Trophoblast cell (in vitro differentiated cells and primary cell): ENCODE data around the gene CLEC16A.

ENCODE experiments used
- DNase-seq, 2 donors: peaks; one replicate each; pipeline ENCODE4 v3.0.0-alpha.2; 2016
- H2AFZ ChIP-seq: 2 replicates; pipeline ENCODE4 v1.6.1; 2013; ENCODE audit warnings: low read length, moderate library complexity, mild to moderate bottlenecking; ENCODE audit not compliant: insufficient read depth, poor library complexity
- H2AK5ac ChIP-seq: 2 replicates; pipeline ENCODE4 v1.6.1; 2013; ENCODE audit warnings: mild to moderate bottlenecking, low read length
- H2BK120ac ChIP-seq: 2 replicates; pipeline ENCODE4 v1.6.1; 2013; ENCODE audit warnings: low read length, mild to moderate bottlenecking, moderate library complexity; ENCODE audit not compliant: insufficient read depth, poor library complexity
- H2BK12ac ChIP-seq: 2 replicates; pipeline ENCODE4 v1.6.1; 2013; ENCODE audit warnings: mild to moderate bottlenecking, low read length, moderate library complexity
- H2BK5ac ChIP-seq: 2 replicates; pipeline ENCODE4 v1.6.1; 2013; ENCODE audit warnings: low read length, low read depth, moderate library complexity, mild to moderate bottlenecking; ENCODE audit not compliant: poor library complexity
- H3K14ac ChIP-seq: 2 replicates; pipeline ENCODE4 v1.6.1; 2013; ENCODE audit warnings: mild to moderate bottlenecking, low read length
- H3K18ac ChIP-seq: 2 replicates; pipeline ENCODE4 v1.6.1; 2013; ENCODE audit warnings: mild to moderate bottlenecking, low read length
- H3K23ac ChIP-seq: 2 replicates; pipeline ENCODE4 v1.6.1; 2013; ENCODE audit warnings: low read length
- H3K27ac ChIP-seq: 2 replicates; pipeline ENCODE4 v1.5.1; 2013; ENCODE audit warnings: low read depth, mild to moderate bottlenecking, inconsistent platforms, low read length, moderate library complexity
- H3K27me3 ChIP-seq: 2 replicates; pipeline ENCODE4 v1.6.1; 2013; ENCODE audit warnings: inconsistent platforms, mild to moderate bottlenecking, low read length, moderate library complexity; ENCODE audit not compliant: insufficient read depth
- H3K36me3 ChIP-seq, 2 experiments: 1 replicate in 1 of 2; 2 replicates in 1 of 2; pipeline ENCODE4 v1.6.1; 2013; ENCODE audit warnings: low read length in 2 of 2, mild to moderate bottlenecking in 2 of 2, moderate library complexity in 1 of 2; ENCODE audit not compliant: insufficient read depth in 2 of 2, control insufficient read depth in 1 of 2
- H3K4ac ChIP-seq: 2 replicates; pipeline ENCODE4 v1.6.1; 2013; ENCODE audit warnings: low read depth, mild to moderate bottlenecking, low read length, moderate library complexity
- H3K4me1 ChIP-seq, 2 experiments: 1 replicate in 1 of 2; 2 replicates in 1 of 2; pipeline ENCODE4 v1.6.1; 2013; ENCODE audit warnings: low read length in 2 of 2, mild to moderate bottlenecking in 2 of 2, moderate library complexity in 1 of 2; ENCODE audit not compliant: insufficient read depth in 2 of 2, control insufficient read depth in 1 of 2
- H3K4me2 ChIP-seq: 2 replicates; pipeline ENCODE4 v1.6.1; 2013; ENCODE audit warnings: inconsistent platforms, mild to moderate bottlenecking, low read length, moderate library complexity
- H3K4me3 ChIP-seq: 2 replicates; pipeline ENCODE4 v1.5.1; 2013; ENCODE audit warnings: mild to moderate bottlenecking, low read depth, low read length, inconsistent platforms
- H3K79me1 ChIP-seq: one replicate; pipeline ENCODE4 v1.6.1; 2013; ENCODE audit warnings: low read length
- H3K79me2 ChIP-seq: 2 replicates; pipeline ENCODE4 v1.6.1; 2013; ENCODE audit warnings: low read length, mild to moderate bottlenecking; ENCODE audit not compliant: control insufficient read depth, insufficient read depth, poor library complexity
- H3K9ac ChIP-seq: 2 replicates; pipeline ENCODE4 v1.6.1; 2013; ENCODE audit warnings: mild to moderate bottlenecking, low read length
- H3K9me3 ChIP-seq: 2 replicates; pipeline ENCODE4 v1.6.1; 2013; ENCODE audit warnings: low read depth, mild to moderate bottlenecking, control low read depth, inconsistent platforms, low read length; ENCODE audit not compliant: insufficient read depth
- H4K12ac ChIP-seq: 2 replicates; pipeline ENCODE4 v1.6.1; 2013; ENCODE audit warnings: low read depth, mild to moderate bottlenecking, low read length, moderate library complexity
- H4K8ac ChIP-seq: 2 replicates; pipeline ENCODE4 v1.6.1; 2013; ENCODE audit warnings: low read depth, mild to moderate bottlenecking, low read length, moderate library complexity
- H4K91ac ChIP-seq: one replicate; pipeline ENCODE4 v1.6.1; 2013; ENCODE audit warnings: low read depth, mild to moderate bottlenecking, low read length, moderate library complexity
- WGBS: extraction: QIAGEN DNeasy Blood & Tissue Kit; methylation state at CpG from one replicate; pipeline ENCODE4 v1.1.7; 2013; ENCODE audit warnings: missing lambda C conversion rate; ENCODE audit not compliant: insufficient read length, insufficient coverage; ENCODE audit errors: extremely low coverage; 5-methylcytosine and 5-hydroxymethylcytosine counted together

Gene CLEC16A

GRCh38 chr16:10930755-10931093 lies 13.6 kb upstream of the CLEC16A start:
- Histone ChIP-seq H4K12ac (no peak overlapping the region), H2AK5ac (no peak overlapping the region), H2BK120ac (no peak overlapping the region), H2BK5ac (no peak overlapping the region), H3K79me2 (no peaks in the 10 kb centered on the region), H3K9ac (no peak overlapping the region), H3K9me3 (peaks cover 2% of the 10 kb centered on the region), H3K4ac (no peak overlapping the region), H3K36me3 (peaks cover 32 to 38% of the 10 kb centered on the region in 2 experiments), H3K14ac (no peak overlapping the region), H3K4me2 (no peak overlapping the region), H3K23ac (no peak overlapping the region), H3K27me3 (no peaks in the 10 kb centered on the region), H3K79me1 (peaks cover 10% of the 10 kb centered on the region), H2BK12ac (no peak overlapping the region), H3K18ac (no peak overlapping the region), H3K4me3 (no peak overlapping the region), H4K91ac (no peak overlapping the region), H3K4me1 (peaks cover 17 to 21% of the 10 kb centered on the region in 2 experiments), H3K27ac (no peak overlapping the region), H4K8ac (no peak overlapping the region), H2AFZ (no peak overlapping the region)
- no peak for DNase-seq
- no CpG with 5 or more reads among the region's 2 CpGs for whole genome bisulfite sequencing

GRCh38 chr16:10931134-10931533 lies 13.2 kb upstream of the CLEC16A start:
- no peaks in the 10 kb centered on the region for H3K79me2 ChIP-seq
- H3K23ac ChIP-seq = no peak overlapping the region
- no peak overlapping the region for H3K4me3 ChIP-seq
- H3K36me3 ChIP-seq = peaks cover 28 to 34% of the 10 kb centered on the region in 2 experiments
- no peak overlapping the region for H3K4ac ChIP-seq
- no peaks in the 10 kb centered on the region for H3K27me3 ChIP-seq
- no peak overlapping the region for H2BK5ac ChIP-seq
- no peak overlapping the region for H3K27ac ChIP-seq
- no peak overlapping the region for H2AFZ ChIP-seq
- H3K79me1 ChIP-seq = peaks cover 10% of the 10 kb centered on the region
- no CpG with 5 or more reads among the region's 7 CpGs for WGBS
- H2AK5ac ChIP-seq = no peak overlapping the region
- H2BK120ac ChIP-seq = no peak overlapping the region
- no peak overlapping the region for H3K14ac ChIP-seq
- no peak overlapping the region for H3K18ac ChIP-seq
- H2BK12ac ChIP-seq = no peak overlapping the region
- peaks cover 2% of the 10 kb centered on the region for H3K9me3 ChIP-seq
- DNase-seq = no peak
- no peak overlapping the region for H4K8ac ChIP-seq
- H3K4me2 ChIP-seq = no peak overlapping the region
- no peak overlapping the region for H4K91ac ChIP-seq
- peaks cover 17 to 21% of the 10 kb centered on the region in 2 experiments for H3K4me1 ChIP-seq
- no peak overlapping the region for H3K9ac ChIP-seq
- H4K12ac ChIP-seq = no peak overlapping the region

- DNase-seq = no peak
- H4K91ac ChIP-seq = no peak overlapping the region
- no peak overlapping the region for H2AFZ ChIP-seq
- H4K8ac ChIP-seq = no peak overlapping the region
- no peak overlapping the region for H4K12ac ChIP-seq
- no peak overlapping the region for H2BK12ac ChIP-seq
- no peak overlapping the region for H3K18ac ChIP-seq
- H3K4me2 ChIP-seq = no peak overlapping the region
- WGBS = no CpG with 5 or more reads among the region's 11 CpGs
- peaks cover 17 to 23% of the 10 kb centered on the region in 2 experiments for H3K4me1 ChIP-seq
- H2BK5ac ChIP-seq = no peak overlapping the region
- H3K23ac ChIP-seq = no peak overlapping the region
- H3K9ac ChIP-seq = no peak overlapping the region
- H3K79me2 ChIP-seq = no peaks in the 10 kb centered on the region
- H3K27ac ChIP-seq = no peak overlapping the region
- no peak overlapping the region for H2BK120ac ChIP-seq
- H3K36me3 ChIP-seq = peaks cover 26 to 30% of the 10 kb centered on the region in 2 experiments
- no peak overlapping the region for H3K4ac ChIP-seq
- H3K4me3 ChIP-seq = no peak overlapping the region
- H3K27me3 ChIP-seq = no peaks in the 10 kb centered on the region
- H2AK5ac ChIP-seq = no peak overlapping the region
- H3K79me1 ChIP-seq = peaks cover 10% of the 10 kb centered on the region
- H3K14ac ChIP-seq = no peak overlapping the region
- peaks cover 2% of the 10 kb centered on the region for H3K9me3 ChIP-seq
Observed at GRCh38 chr16:10931977-10932632, 12.3 kb upstream of the CLEC16A start.

- H2BK120ac ChIP-seq = peak overlapping the region; percentile 2
- no peak overlapping the region for H2AK5ac ChIP-seq
- no peak overlapping the region for H4K12ac ChIP-seq
- no peak overlapping the region for H2AFZ ChIP-seq
- H3K9ac ChIP-seq = no peak overlapping the region
- no peak overlapping the region for H3K23ac ChIP-seq
- no peak overlapping the region for H4K91ac ChIP-seq
- no peak overlapping the region for H3K4me3 ChIP-seq
- peaks cover 10% of the 10 kb centered on the region for H3K79me1 ChIP-seq
- WGBS = no CpG with 5 or more reads among the region's 11 CpGs
- H3K9me3 ChIP-seq = peaks cover 2% of the 10 kb centered on the region
- DNase-seq = peak; percentile 64 to 83
- H3K36me3 ChIP-seq = peaks cover 19 to 22% of the 10 kb centered on the region in 2 experiments
- no peak overlapping the region for H4K8ac ChIP-seq
- no peaks in the 10 kb centered on the region for H3K27me3 ChIP-seq
- peak overlapping the region; percentile 33 for H3K4me2 ChIP-seq
- H3K27ac ChIP-seq = peak overlapping the region; percentile 72
- no peak overlapping the region for H2BK12ac ChIP-seq
- H3K14ac ChIP-seq = peak overlapping the region; percentile 8
- no peaks in the 10 kb centered on the region for H3K79me2 ChIP-seq
- no peak overlapping the region for H3K4ac ChIP-seq
- peak overlapping the region; percentile 17 for H3K18ac ChIP-seq
- peaks cover 20 to 27% of the 10 kb centered on the region in 2 experiments for H3K4me1 ChIP-seq
- H2BK5ac ChIP-seq = peak overlapping the region; percentile 13
Observed at GRCh38 chr16:10932959-10933710, 11.2 kb upstream of the CLEC16A start.
